GM18499 (cell line): ENCODE data around the gene COL27A1.
"Not testable (repeated sequence)": the region's sequence is repeated elsewhere in the genome, so short reads cannot be mapped to it uniquely, and the experiment has no call there.

Experiments used
- ATAC-seq: cut with Tn5 transposase; IDR thresholded peaks from one replicate; pipeline ENCODE4 v1.9.1; 2021; ENCODE audit warnings: moderate number of reproducible peaks; ENCODE audit not compliant: insufficient read depth, unreplicated experiment

COL27A1 gene

DNA sequence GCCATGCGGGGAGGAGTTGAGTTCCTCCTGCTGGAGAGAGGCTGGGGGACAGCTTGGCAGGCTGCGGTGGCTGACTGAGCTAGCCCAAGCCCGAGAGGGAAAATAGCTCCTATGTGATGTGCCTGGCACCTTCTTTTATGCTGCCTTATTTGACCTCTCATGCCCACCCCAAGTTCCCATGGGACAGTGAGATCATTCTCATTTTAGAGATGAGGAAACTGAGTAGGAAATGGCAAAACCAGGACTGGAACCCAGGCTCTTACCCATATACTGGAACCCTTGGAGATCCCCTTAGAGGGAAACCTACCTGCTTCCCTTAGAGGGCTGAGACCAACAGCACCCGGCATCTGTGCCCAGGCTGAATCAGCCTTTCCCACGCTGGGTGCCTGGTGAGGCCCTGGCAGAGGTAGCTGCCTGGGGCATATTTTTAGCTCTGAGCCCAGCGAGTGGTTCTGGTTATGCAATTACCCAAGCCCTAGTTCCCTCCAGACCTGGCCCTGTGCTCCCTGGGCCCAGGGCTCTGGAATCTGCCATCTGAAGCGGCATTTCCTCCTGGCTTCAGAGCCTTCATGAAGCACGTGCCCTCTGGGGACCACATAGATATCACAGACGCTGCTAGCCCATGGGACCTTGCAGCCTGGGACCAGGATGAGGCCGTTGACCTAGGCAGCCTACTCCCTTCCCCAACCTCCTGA, 23.6 kb downstream of the COL27A1 start:
- no peak for ATAC-seq

DNA sequence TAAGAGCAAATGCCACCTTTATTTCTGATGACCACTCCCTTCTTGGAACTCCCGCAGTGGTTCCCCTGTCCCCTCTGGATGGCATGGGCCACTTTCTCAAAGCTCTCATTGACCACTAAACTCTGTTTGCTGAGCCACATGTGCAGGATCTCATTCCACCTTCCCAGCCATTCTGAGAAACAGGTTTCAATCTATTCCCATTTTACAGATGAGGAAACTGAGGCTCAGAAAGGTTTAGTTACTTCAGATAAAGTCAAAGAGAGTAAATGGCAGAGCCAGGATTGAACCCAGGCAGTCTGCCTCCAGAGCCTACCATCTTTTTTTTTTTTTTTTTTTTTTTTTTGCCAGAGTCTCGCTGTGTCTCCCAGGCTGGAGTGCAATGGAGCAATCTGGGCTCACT, 24.2 kb downstream of the COL27A1 start:
- no peak for ATAC-seq

DNA sequence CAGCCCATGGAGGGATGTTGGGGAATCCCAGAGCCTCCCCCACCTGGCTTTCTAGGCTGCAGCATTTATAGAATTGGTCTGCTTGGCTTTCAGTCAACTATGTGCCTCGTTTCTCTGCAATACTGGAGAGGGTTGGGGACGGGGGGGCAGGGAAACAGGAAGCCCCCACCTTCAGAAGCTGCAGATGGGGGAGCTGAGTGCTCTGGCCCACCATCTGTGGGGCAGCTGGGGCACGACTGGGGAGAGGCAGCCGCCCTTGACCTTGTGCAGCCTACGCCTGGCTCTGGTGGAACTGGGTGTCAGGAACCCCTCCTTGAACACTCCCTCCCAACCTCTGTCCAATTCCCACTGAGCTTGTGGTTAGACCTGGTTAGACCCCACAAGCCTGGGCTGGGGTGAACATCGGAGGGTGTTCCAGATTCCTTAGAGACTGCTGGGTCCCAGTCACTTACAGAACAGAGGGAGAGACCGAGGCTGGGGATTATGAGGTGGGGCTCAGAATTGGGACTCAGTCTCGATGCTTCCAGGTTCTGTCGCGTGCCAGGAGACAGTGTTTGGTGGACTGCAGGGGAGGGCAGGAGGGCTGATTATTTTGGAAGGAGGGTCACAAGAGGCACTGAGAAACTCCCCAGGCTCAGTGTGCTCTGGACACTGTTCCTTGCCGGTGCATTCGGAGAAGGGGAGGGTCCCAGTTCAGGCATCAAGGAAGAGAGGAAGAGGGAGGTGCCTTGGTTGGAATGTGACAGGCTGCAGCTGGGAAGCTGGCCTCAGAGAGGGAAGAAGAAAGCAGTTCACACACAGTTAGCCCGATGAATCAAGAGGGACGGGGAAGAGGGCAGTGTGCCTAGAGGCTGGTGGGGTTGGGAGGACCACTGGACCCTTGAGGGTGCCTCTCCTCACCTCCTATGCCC, 25.6 kb downstream of the COL27A1 start:
- no peak for ATAC-seq

DNA sequence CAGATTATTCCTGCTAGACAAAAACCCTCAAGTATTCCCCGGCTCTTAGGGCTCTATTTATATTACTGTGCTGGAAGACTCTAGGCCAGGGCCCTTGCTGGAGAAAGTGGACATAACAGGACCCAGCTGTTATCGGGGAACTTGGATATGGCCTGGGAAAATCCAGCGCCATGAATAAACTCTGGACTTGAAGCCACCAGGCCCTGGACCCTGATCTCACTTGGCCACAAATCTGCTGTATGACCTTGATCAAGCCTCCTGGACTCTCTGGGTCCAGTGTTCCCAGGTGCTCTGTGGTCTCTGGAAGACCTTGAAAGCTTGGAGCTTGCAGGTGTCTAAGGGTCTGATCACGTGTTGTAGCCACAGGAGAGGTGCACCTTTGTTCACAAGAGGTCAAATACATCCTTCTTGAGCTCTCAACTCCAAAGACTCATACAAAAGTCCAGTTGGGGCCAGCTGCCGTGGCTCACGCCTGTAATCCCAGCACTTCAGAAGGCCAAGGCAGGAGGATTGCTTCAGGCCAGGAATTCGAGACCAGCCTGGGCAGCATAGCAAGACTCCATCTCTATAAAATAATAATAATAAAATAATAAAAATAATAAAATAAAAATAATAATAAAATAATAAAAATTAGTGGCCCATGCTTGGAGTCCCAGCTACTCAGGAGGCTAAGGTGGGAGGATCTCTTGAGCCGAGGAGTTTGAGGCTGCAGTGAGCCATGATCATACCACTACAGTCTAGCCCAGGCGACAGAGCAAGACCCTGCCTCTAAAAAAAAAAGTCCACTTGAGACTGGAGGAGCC, 26.5 kb downstream of the COL27A1 start:
- ATAC-seq: no peak

DNA sequence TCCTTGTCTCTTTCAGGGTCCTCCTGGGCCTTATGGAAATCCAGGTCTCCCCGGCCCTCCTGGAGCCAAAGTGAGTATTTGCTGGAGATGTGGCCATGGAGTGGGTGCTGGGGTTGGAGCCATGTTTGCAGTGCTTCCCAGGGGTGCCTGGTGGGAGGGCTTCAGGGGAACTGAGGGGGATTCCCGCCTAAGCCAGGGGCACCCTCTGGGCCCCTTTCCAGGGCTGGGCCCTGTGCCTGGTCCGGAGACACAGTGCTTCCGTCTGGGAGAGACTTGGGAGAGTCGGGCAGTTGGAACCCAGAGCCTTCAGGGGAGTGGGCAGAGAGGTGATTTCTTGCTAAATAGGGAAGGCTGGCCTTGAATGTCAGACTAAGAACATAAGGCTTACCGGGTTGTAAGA, 27.7 kb downstream of the COL27A1 start:
- ATAC-seq: no peak

DNA sequence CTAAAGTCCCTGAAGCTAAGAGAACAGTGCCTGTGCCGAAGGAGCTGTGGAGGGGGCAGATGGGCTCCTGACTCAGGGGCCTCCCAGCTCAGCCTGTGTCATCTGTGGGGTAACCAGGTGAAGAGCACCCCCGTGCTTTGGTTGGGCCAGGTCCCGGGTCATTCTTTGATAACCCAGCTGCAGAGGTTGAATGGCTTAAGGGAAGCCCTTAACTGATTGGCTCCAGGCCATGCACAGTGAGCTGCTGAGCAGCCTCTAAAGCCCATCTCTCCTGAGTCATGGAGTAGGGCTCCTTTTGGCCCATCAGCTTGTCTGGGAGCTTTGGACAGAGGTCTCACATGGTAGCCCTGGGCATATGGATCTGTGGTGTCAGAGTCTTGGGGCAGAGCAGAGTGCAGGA, 28.7 kb downstream of the COL27A1 start:
- ATAC-seq: no peak

DNA sequence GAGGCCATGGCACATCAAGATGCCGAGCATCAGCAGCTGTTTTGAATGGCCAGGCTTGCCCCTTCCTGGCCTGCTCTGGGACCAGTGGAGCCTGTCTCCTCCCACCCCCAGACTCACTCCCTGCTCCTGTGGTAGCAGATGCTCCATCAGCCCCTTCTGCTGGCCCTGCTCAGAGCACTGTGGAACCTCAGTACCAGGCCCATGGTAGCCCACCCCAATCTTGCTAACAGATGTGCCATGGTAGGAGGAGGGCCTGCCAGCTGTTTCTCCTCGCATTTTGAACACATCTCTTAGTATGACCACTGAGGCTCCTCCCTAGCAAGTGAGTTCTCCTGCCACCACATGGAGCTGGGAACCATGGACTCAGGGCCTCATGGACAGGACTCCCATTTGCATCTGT, 29.5 kb downstream of the COL27A1 start:
- ATAC-seq: no peak

DNA sequence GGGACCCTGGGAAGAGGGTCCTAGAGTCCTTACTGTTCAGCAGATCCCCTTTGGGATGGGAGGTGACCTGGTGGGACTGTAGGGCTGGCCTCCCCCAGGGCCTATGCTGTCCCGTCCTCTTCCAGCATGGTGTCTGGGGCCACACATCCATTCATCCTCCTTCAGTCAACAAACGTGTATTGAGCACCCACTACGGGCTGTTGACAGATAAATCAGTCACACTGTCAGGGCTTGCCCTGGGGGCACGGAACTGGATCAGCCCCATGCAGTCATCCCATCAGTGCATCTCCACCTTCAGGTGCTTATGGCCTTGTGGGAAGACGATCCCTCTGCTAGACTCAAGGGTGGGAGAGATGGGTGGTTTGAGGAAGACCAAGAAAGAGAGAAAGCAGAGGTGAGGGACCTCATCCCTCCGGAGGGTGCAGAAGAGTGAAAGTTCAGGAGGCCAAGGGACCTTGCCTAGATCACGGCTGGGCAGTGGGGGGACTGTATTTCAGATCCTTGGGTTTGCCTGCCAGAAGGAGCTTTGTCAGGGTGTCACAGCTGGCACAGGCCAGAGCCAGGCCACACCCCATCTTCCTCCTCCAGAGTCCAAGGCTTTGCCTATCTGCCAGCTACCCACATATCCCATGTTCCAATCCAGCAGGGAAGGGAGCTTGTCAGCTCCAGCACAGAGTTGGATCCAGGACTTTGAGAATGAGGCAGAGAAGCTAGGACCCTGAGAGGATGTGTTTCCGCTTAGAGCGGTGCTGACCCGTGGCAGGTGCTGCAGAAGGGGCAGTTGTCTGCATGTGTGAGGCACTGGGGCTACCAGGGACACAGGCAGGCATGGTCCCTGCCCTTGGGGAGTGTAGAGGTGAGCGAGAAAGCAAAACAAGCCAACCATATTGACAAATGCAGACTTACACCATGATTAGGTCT, 30.5 kb downstream of the COL27A1 start:
- ATAC-seq: no peak

DNA sequence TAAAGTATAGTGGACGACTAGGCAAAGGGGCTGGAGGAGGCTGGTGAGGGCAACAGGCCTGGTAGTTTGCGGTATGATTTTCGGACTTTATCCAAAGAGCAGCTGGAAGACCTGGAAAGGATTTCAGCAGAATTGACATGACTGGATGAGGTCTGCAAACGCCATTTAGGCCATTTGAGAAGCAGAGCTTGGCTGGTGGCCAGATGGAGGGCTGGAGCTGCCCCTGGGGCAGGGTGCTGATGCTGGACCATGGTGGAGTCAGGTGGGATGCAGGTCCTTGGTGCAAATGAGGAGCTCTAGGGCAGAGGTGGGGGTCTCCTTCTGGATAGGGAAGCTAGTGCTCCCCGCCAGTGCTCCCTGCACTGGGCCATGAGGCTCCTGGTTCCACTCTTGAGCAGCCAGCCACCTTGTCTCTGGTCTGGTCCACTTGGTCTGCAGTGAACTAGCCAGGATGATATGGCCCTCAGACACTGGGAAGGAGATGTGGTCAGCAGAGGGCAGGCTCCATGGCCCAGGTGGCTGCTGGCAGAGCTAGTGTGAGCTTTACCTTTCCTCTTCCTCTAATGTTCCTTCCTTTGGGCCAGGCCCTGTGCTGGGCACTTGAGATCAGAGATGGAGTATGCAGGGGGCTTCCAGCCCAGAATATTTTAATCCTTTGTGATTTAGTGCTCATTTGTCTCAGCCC, 31.4 kb downstream of the COL27A1 start:
- ATAC-seq: no peak

DNA sequence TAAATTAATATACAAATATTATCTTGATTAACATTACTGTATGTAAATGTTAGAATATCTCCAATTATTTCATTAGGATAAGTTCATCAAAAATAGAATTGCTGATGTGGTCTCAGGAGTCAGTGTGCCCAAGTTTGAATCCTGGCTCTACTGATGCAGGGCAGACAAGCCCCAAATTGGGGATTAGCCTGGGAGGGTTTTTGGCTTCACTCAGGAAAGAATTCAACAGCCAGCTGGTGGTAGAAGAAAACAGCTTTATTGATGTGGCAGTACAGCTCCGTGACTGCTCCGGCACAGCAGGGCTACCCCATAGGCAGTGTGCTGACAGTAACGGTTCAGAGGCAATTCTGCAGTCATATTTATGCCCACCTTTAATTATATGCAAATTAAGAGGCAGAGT, 32.5 kb downstream of the COL27A1 start:
- ATAC-seq: no peak

DNA sequence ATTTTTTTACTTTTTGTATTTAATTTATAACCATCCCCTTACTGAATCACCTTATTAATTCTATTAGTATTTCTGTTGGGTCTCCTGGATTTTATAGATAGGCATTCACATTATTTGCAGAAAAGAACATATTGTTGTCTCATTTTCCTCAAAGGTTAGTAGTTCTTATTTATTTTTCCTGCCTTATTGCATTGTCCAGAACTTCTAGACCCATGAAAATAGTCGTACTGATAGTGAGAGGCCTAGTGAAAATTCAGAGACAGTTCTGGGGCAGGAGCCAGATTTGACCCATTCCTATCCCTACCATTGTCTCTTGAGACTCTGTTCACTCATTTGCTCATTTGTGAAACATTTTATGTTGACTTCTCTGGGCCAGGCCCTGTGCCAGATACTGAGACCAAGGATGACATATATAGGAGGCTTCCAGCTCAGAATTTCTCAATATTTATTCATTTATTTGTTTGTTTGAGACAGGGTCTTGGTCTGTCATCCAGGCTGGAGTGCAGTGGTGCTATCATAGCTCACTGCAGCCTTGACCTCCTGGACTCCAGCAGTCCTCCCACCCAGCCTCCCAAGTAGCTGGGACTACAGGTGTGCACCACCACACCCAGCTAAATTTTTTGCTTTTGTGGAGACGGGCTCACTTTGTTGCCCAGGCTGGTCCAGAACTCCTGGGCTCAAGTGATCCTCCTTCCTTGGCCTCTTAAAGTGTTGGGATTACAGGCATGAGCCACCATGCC, 34.7 kb downstream of the COL27A1 start:
- ATAC-seq: no peak

DNA sequence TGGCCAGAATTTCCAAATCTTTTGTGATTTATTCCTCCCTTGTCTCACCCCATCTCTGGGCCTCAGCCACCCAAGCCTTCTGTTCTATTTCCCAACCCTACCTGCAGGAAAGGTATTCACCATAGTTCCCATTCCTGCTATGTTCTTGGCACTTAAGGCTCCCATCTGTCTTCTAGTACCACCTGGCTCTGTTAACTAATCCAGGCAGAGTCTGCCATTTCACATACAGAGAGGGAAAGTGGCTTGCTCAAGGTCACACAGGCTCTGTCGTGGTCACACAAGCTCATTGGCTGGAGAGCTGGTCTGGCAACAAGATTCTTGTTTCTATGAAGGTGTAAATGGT, 35.2 kb downstream of the COL27A1 start:
- ATAC-seq: no peak

DNA sequence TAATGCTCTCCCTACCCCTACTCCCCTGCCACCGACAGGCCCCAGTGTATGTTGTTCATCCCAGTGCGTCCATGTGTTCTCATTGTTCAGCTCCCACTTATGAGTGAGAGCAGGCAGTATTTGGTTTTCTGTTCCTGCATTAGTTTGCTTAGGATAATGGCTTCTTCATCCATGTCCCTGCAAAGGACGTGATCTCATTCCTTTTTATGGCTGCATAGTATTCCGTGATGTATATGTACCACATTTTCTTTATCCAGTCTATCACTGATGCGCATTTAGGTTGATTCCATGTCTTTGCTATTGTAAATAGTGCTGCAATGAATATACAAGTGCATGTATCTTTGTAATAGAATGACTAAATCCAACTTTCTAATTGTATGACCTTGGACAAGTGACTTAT, 36.1 kb downstream of the COL27A1 start:
- ATAC-seq: not testable (repeated sequence)

DNA sequence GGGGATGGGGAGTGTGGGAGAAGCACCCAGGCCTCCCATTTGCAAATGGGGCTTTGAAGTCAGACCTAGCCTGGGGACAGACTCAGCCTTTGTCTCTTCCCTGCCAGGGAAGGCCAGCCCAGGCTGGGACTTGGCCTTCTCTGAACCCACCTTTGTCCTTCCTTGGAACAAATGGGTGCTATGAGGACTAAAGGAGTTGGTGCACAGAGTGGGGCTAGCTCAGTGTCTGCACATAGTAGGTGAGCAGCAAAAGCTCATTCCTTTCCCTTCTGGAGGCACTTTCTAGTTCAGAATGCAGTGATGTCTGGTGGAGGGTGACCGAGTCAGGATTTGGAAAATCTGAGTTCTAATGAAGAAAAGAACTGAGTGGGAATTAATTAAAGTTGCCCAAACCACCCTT, 37.2 kb downstream of the COL27A1 start:
- no peak for ATAC-seq

DNA sequence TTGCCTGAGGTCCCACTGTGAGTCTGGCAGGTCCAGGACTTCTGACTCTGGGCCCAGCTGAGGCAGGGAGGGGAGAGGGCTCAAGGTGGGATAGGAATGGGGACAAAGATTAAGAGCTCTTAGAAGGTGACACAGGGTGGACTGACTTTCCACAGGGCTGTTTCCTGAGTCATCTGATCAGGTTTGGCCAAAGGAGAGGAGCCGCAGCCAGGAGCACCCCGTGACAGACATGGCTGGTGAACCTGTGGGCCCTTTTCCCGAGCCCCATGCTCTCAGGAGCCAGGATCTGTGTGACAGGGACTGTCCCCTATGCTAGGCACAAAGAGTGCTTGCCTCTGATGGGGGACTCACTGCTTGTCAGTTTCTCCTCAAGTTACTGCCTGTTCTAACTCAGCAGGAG, 37.8 kb downstream of the COL27A1 start:
- ATAC-seq: no peak

DNA sequence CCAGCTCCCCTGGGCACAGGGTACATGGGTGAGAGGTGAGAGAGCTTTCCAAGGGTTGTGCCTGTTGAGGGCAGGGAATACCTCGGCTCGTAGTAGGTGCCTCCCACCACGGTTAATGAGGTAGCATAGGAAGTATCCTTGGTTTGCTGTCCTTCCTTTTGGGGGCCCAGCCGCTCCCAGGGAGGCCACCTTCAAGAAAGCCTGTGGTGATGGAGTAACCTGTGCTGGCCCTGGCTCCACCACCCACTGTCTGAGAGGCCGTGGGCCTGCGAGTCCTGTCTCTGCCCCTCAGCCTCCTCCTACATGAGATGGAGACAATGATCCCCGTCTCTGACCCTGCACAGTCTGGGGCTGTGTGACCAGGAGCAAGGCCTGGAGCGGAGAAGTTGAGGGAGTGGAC, 40.8 kb downstream of the COL27A1 start:
- no peak for ATAC-seq

DNA sequence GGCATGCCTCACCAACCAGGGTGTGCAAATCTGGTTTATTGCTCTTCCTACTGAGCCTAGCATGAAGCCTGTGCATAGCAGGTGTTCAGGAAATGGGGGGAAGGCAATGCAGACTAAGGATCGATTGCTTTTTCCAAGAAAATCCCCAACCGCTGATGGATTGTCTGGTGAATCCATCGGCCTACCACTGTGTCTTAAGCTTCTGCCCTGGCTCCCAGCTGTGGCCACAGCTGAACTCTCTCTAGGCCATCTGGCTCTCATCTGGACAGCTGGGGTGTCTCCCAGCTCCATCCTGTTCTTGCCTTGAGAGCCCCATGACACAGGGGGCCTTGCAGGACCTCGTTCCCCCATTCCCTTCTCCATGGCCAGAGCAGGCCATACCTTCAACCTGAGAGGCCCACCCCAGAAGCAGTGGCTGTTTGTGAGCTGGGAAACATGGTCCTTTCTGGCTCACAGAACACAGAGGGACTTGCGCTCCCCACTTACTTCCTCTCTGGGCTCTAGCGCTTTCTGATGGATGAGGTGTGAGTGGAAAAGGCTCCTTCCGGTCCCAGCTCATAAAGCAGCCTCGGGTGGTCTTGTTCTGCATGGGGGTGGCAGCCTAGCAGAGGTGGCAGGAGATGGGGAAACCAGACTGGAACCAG, 41.8 kb downstream of the COL27A1 start:
- ATAC-seq: no peak
